GM19397 (cell line): ENCODE data around the gene BRAP.
"Not testable (repeated sequence)": the region's sequence is repeated elsewhere in the genome, so short reads cannot be mapped to it uniquely, and the experiment has no call there.

Experiments
- ATAC-seq: cut with Tn5 transposase; IDR thresholded peaks from one replicate; pipeline ENCODE4 v1.9.1; 2021; ENCODE audit warnings: mild to moderate bottlenecking, moderate library complexity; ENCODE audit not compliant: unreplicated experiment

BRAP gene

GRCh38 chr12:111685811-111686573 lies at the start of gene BRAP, which contains the start of gene ACAD10:
Gene BRAP (minus strand): TSS chr12:111685956. CDS start chr12:111685792, 164 bp downstream.
Gene ACAD10 (plus strand): TSS chr12:111686053. CDS start chr12:111692710, 6,657 bp downstream.
- ATAC-seq: peak; percentile 93

- ATAC-seq: no peak
Measured at GRCh38 chr12:111733340-111733915, 47.7 kb upstream of the BRAP start.

GRCh38 chr12:111732786-111733185 lies 47.0 kb upstream of the BRAP start:
- ATAC-seq: no peak

- no peak for ATAC-seq
Measured at GRCh38 chr12:111730420-111730819, 44.7 kb upstream of the BRAP start.

- ATAC-seq: no peak
Measured at GRCh38 chr12:111728795-111729194, 43.0 kb upstream of the BRAP start.

- not testable (repeated sequence) for ATAC-seq
Measured at GRCh38 chr12:111723646-111724360, 38.0 kb upstream of the BRAP start.

- ATAC-seq: no peak
Measured at GRCh38 chr12:111720457-111720856, 34.7 kb upstream of the BRAP start.

- ATAC-seq: not testable (repeated sequence)
Measured at GRCh38 chr12:111719316-111719715, 33.6 kb upstream of the BRAP start.

GRCh38 chr12:111715279-111715678 lies 29.5 kb upstream of the BRAP start:
- ATAC-seq: no peak

GRCh38 chr12:111706145-111706544 lies 20.4 kb upstream of the BRAP start:
- ATAC-seq: no peak

GRCh38 chr12:111705672-111706071 lies 19.9 kb upstream of the BRAP start:
- no peak for ATAC-seq

- ATAC-seq: no peak
Measured at GRCh38 chr12:111699962-111700361, 14.2 kb upstream of the BRAP start.

GRCh38 chr12:111693818-111694217 lies 8.1 kb upstream of the BRAP start:
- ATAC-seq: no peak

- no peak for ATAC-seq
Measured at GRCh38 chr12:111692575-111693210, 6.9 kb upstream of the BRAP start.

- no peak for ATAC-seq
Measured at GRCh38 chr12:111691262-111691661, 5.5 kb upstream of the BRAP start.

GRCh38 chr12:111687952-111688351 lies 2.2 kb upstream of the BRAP start:
- no peak for ATAC-seq

- no peak for ATAC-seq
Measured at GRCh38 chr12:111687255-111687654, 1.5 kb upstream of the BRAP start.

GRCh38 chr12:111686574-111687105 lies 884 bp upstream of the BRAP start:
- no peak for ATAC-seq

- ATAC-seq: peak; percentile 3
Measured at GRCh38 chr12:111685322-111685810, 390 bp downstream of the BRAP start.

GRCh38 chr12:111684485-111685198 lies 1.1 kb downstream of the BRAP start:
- not testable (repeated sequence) for ATAC-seq
